Heart left ventricle (tissue), 16 donors: ENCODE measurements around the gene DDC. TPM values are rescaled to one million over a fixed set of nuclear protein-coding genes. Genes with fewer than 3 reads are reported as not detected.

Experiments used
- ATAC-seq, 4 donors: fragments of 200-7000 bp; cut with Tn5 transposase; one replicate each; pipeline ENCODE4 v1.9.1; 2020 to 2022; ENCODE audit warnings: moderate library complexity in 4 of 4, mild to moderate bottlenecking in 3 of 4, moderate number of reproducible peaks in 1 of 4
- DNase-seq, 5 donors: peaks; one replicate each; pipeline ENCODE4 v3.0.0-alpha.2; 2020
- H3K27ac ChIP-seq, 12 donors: fragments of 200-600 bp; sonication (generic) in 4 of 12; one replicate each; pipeline versions ENCODE4 v1.5.0 to v1.8.0; 2016 to 2022; ENCODE audit warnings: mild to moderate bottlenecking in 2 of 12
- H3K27me3 ChIP-seq, 9 donors: fragments of 200-600 bp; sonication (generic) in 2 of 9; one replicate each; pipeline versions ENCODE4 v1.5.1 to v1.8.0; 2016 to 2022; ENCODE audit warnings: mild to moderate bottlenecking in 3 of 9
- H3K36me3 ChIP-seq, 9 donors: fragments of 200-600 bp; sonication (generic) in 2 of 9; one replicate each; pipeline versions ENCODE4 v1.5.0 to v1.8.0; 2018 to 2022; ENCODE audit warnings: mild to moderate bottlenecking in 2 of 9
- H3K4me1 ChIP-seq, 12 donors: fragments of 200-600 bp; sonication (generic) in 4 of 12; one replicate each; pipeline versions ENCODE4 v1.5.0 to v1.8.0; 2016 to 2022; ENCODE audit warnings: mild to moderate bottlenecking in 3 of 12
- H3K4me3 ChIP-seq, 12 donors: fragments of 200-600 bp; sonication (generic) in 4 of 12; one replicate each; pipeline versions ENCODE4 v1.5.0 to v1.8.0; 2017 to 2022; ENCODE audit warnings: mild to moderate bottlenecking in 9 of 12, moderate library complexity in 4 of 12
- H3K9me3 ChIP-seq, 12 donors: fragments of 200-600 bp; sonication (generic) in 4 of 12; one replicate each; pipeline versions ENCODE4 v1.5.0 to v1.8.0; 2016 to 2022; ENCODE audit warnings: mild to moderate bottlenecking in 1 of 12
- POLR2A ChIP-seq, 2 donors: fragments of 450-650 bp; IDR thresholded peaks; one replicate each; pipeline ENCODE4 v1.6.1; 2017; ENCODE audit warnings: antibody characterized with exemption in 2 of 2, mild to moderate bottlenecking in 2 of 2, moderate library complexity in 2 of 2
- WGBS, 4 donors: extraction: QIAGEN DNeasy Blood & Tissue Kit in 2 of 4; methylation state at CpG; one replicate each; pipeline versions ENCODE4 v1.1.5 to v1.1.7; 2013 to 2018; 5-methylcytosine and 5-hydroxymethylcytosine counted together
- intact Hi-C, 10 donors: fragments of 100-400 bp; cut with DNase I; formaldehyde crosslinking; loops; one replicate each; pipeline versions ENCODE4 v1.11.1 to v1.14.2; 2022
- polyA plus RNA-seq, 2 donors: library from polyadenylated mRNA; stranded (reverse); fragments of 200-250 nt; gene quantifications; one replicate each; pipeline ENCODE4 v1.2.3, GENCODE V29; 2013
- total RNA-seq, 9 donors: library from RNA; depleted of rRNA in 2 of 9; stranded (reverse); fragments of >200 nt in 2 of 9; fragmentation: NEBNext Ultra II Directional in 3 of 9; extraction: Animal tissue kit (Norgen Biotek cat#: 25700) in 3 of 9; gene quantifications; one replicate each; pipeline versions ENCODE4 v1.1.0 to v1.2.4, GENCODE V29; 2016 to 2023
- TF ChIP-seq, protein P1 (sequence below), 12 donors: fragments of 200-600 bp; sonication (generic) in 4 of 12; IDR thresholded peaks; one replicate each; pipeline versions ENCODE4 v1.5.0 to v1.8.0; 2018 to 2022; ENCODE audit warnings: antibody characterized with exemption in 12 of 12, mild to moderate bottlenecking in 5 of 12
- donor health status: ischemic (EF 13 %, LVEDD 7.1; RV severe dilation, severe dysfunction).
- donor health status: healthy with polysubstance abuse.
- donor health status: DM: no; HTN: yes; CAD: no.
- donor health status: DM: no; HTN: no; CAD: no.
- donor health status: ischemic (EF 25% LVEDD 6.9; RV normal size, moderate dysfunction).
- donor health status: ischemic (EF 25% LVEDD 5.7; RV mildly dilated, moderate dysfunction).
- donor health status: healthy.
- donor health status: DM: yes; HTN: yes; CAD: no.
- donor health status: ischemic (EF 35%, LVEDD 5.7; RV mildly dilated, moderate dysfunction).
- donor health status: nonischemic (EF 11% LVEDD 7.7; RV severe dilation, severe dysfunction).
- donor health status: DM: yes; HTN: yes; CAD: no.
- donor health status: PGD.
- donor health status: ischemic (EF 29% LVEDD 5.4; RV normal size, mild dysfunction).
- donor health status: nonischemic (EF 23%, LVEDD 6.1; RV moderate dilation, normal function).

The DDC gene
- total and polyA plus RNA-seq, 11 donors, result 0.08 TPM; not detected in 10

DNA sequence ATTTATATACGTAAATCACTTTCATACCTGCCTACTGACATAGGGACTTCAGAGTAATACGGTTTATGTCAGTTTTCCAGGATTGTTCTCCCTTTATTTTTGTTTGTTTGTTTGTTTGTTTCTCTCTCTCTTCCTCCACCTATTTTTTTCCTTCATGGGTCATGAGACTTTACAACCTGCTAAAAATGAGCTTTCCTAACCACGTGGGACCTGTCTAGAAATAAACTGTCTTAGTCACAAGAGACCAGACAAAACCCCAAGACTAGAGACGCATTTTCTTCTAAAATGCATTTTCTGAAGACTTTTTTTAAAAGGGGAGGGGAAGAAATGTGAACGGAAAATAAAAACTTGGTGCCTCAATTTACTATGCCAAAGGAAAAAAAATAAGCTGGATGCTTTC is 74.0 kb downstream of the DDC start:
- H3K27ac ChIP-seq, result no peak overlapping the region
- ATAC-seq, result no peak

DNA sequence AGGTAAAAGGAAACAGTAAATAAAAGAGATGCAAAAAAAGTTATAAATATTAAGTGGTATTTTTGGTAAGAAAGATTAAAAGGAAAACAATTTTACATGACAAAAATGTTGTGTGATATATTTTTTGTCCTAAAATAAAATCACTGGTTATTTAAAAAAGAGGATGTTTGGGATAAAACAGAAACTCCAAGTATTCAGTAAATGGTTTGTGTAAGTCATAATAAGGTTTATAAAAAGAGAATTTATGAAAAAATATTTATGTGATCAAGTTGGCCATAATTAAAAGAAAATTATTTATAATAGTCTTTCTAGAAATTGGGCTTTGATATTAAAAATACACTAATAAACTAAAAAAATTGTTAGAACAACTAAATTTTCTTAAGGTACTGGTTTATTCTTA is 76.8 kb downstream of the DDC start:
- no peak overlapping the region for H3K27ac ChIP-seq
- no peak overlapping the region for H3K4me3 ChIP-seq
- no peak for TF ChIP-seq POLR2A (IDR thresholded peaks at IDR 0.05)
- TF ChIP-seq, protein P1, sequence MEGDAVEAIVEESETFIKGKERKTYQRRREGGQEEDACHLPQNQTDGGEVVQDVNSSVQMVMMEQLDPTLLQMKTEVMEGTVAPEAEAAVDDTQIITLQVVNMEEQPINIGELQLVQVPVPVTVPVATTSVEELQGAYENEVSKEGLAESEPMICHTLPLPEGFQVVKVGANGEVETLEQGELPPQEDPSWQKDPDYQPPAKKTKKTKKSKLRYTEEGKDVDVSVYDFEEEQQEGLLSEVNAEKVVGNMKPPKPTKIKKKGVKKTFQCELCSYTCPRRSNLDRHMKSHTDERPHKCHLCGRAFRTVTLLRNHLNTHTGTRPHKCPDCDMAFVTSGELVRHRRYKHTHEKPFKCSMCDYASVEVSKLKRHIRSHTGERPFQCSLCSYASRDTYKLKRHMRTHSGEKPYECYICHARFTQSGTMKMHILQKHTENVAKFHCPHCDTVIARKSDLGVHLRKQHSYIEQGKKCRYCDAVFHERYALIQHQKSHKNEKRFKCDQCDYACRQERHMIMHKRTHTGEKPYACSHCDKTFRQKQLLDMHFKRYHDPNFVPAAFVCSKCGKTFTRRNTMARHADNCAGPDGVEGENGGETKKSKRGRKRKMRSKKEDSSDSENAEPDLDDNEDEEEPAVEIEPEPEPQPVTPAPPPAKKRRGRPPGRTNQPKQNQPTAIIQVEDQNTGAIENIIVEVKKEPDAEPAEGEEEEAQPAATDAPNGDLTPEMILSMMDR (IDR thresholded peaks at IDR 0.05), result no peak
- DNase-seq, result no peak
- H3K9me3 ChIP-seq, result peaks cover 0 to 5% (median 0%) of the 10 kb centered on the region in 12 donors
- intact Hi-C loops, result no loop called here
- no peaks in the 10 kb centered on the region for H3K36me3 ChIP-seq
- ATAC-seq, result no peak
- no peaks in the 10 kb centered on the region for H3K27me3 ChIP-seq
- no peaks in the 10 kb centered on the region for H3K4me1 ChIP-seq

More for the DNA sequence above, 74.0 kb downstream of the DDC start:
- Histone ChIP-seq H3K36me3 (no peaks in the 10 kb centered on the region), H3K4me3 (no peak overlapping the region), H3K9me3 (peaks cover 0 to 5% (median 0%) of the 10 kb centered on the region in 12 donors), H3K4me1 (peaks cover 0 to under 1% (median 0%) of the 10 kb centered on the region in 12 donors), H3K27me3 (peaks cover 0 to under 1% (median 0%) of the 10 kb centered on the region in 9 donors)
- 61 to 77% (median 70%) methylated on average over 5 of the region's 5 CpGs for WGBS, 4 donors
- intact Hi-C loops, result no loop called here
- TF ChIP-seq, protein P1 (IDR thresholded peaks at IDR 0.05), result no peak
- TF ChIP-seq POLR2A (IDR thresholded peaks at IDR 0.05), result no peak
- no peak for DNase-seq

DNA sequence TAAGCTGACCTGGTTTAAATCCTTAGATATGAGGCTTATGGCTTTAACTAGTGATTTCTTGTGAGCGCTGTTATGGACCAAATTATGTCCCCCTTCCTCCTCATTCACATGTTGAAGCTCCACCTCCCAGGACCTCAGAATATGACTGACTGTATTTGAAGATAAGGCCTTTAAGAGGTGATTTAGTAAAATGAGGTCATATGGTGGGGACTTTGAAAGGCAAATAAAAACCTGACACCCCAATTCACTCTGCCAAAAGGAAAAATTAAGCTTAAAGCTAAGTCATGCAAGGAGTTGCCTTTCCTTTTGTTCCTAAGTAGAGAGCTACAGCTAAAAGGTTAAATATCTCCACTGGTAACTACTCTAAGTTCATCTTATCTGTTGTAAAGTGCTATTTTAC is 78.7 kb downstream of the DDC start:
- Histone ChIP-seq H3K27ac (no peak overlapping the region), H3K36me3 (no peaks in the 10 kb centered on the region), H3K4me1 (no peaks in the 10 kb centered on the region), H3K4me3 (no peak overlapping the region), H3K9me3 (peaks cover 0 to 5% (median 0%) of the 10 kb centered on the region in 12 donors), H3K27me3 (no peaks in the 10 kb centered on the region)
- ATAC-seq (no peak), DNase-seq (no peak)
- TF ChIP-seq POLR2A (IDR thresholded peaks at IDR 0.05), result no peak
- TF ChIP-seq, protein P1 (IDR thresholded peaks at IDR 0.05), result no peak
- intact Hi-C loops, result no loop called here
- WGBS, 4 donors, result 92 to 98% (median 95%) methylated on average over 1 of the region's 1 CpG

DNA sequence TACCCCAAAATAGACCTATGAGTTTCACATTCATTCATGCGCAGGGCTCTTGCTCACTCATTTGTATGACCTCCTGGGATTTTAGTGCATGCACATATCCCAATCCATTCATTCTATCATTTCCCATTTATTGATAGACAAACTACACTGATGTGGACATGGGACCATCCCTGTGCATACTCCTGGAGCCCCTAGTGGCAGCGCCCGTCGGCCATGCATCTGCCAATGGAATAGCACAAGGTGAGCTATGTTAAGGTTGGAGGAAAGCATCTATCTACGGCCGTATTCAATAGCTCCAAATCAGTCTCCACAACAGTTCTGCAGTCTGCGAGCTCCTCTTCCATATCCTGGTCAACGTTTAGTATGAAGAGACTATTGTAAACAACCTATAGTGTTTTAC is 83.3 kb downstream of the DDC start:
- ATAC-seq (no peak), DNase-seq (no peak)
- TF ChIP-seq, protein P1 (IDR thresholded peaks at IDR 0.05), result no peak
- TF ChIP-seq POLR2A (IDR thresholded peaks at IDR 0.05), result no peak
- H3K4me1 ChIP-seq, result no peaks in the 10 kb centered on the region
- no peak overlapping the region for H3K27ac ChIP-seq
- intact Hi-C loops, result loop anchor here in 1 of 10 donors (5.0 kb wide), 1 partner anchor 125 kb away; no protein-coding TSS in a partner anchor
- 83 to 90% (median 88%) methylated on average over 8 of the region's 8 CpGs for WGBS, 4 donors
- H3K27me3 ChIP-seq, result no peaks in the 10 kb centered on the region
- no peak overlapping the region for H3K4me3 ChIP-seq
- no peaks in the 10 kb centered on the region for H3K9me3 ChIP-seq
- no peaks in the 10 kb centered on the region for H3K36me3 ChIP-seq
